ENCODE data around the gene SRGAP1.

The SRGAP1 gene

GRCh38 chr12:64056741-64057140, 212.2 kb downstream of the SRGAP1 start:
- TF ChIP-seq, protein P1, sequence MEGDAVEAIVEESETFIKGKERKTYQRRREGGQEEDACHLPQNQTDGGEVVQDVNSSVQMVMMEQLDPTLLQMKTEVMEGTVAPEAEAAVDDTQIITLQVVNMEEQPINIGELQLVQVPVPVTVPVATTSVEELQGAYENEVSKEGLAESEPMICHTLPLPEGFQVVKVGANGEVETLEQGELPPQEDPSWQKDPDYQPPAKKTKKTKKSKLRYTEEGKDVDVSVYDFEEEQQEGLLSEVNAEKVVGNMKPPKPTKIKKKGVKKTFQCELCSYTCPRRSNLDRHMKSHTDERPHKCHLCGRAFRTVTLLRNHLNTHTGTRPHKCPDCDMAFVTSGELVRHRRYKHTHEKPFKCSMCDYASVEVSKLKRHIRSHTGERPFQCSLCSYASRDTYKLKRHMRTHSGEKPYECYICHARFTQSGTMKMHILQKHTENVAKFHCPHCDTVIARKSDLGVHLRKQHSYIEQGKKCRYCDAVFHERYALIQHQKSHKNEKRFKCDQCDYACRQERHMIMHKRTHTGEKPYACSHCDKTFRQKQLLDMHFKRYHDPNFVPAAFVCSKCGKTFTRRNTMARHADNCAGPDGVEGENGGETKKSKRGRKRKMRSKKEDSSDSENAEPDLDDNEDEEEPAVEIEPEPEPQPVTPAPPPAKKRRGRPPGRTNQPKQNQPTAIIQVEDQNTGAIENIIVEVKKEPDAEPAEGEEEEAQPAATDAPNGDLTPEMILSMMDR (conservative IDR thresholded peaks at IDR 0.05) = no peak
- TF ChIP-seq ZFX (IDR thresholded peaks at IDR 0.05) = no peak
- H3K27ac ChIP-seq = no peak overlapping the region

DNA sequence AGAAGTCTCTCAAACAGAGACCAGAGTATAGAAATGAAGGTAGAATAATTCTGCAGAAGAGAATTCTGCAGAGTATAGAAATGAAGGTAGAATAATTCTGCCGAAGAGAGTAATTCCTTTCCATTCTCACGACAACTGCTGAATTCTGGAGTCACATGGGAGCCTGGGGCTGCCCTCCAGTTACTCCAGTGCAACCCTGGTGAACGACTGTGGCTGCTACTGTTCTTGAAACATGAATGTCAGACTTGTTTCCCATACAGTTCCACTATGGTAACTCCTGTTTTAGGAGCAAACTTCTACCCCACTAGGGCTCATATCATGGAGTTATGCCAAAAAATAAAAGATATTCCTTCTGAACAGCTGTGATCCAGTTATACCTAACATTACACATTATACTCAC, 213.2 kb downstream of the SRGAP1 start:
- H3K27ac ChIP-seq = no peak overlapping the region
- no peak for TF ChIP-seq ZFX (IDR thresholded peaks at IDR 0.05)
- TF ChIP-seq, protein P1 (conservative IDR thresholded peaks at IDR 0.05) = no peak

DNA sequence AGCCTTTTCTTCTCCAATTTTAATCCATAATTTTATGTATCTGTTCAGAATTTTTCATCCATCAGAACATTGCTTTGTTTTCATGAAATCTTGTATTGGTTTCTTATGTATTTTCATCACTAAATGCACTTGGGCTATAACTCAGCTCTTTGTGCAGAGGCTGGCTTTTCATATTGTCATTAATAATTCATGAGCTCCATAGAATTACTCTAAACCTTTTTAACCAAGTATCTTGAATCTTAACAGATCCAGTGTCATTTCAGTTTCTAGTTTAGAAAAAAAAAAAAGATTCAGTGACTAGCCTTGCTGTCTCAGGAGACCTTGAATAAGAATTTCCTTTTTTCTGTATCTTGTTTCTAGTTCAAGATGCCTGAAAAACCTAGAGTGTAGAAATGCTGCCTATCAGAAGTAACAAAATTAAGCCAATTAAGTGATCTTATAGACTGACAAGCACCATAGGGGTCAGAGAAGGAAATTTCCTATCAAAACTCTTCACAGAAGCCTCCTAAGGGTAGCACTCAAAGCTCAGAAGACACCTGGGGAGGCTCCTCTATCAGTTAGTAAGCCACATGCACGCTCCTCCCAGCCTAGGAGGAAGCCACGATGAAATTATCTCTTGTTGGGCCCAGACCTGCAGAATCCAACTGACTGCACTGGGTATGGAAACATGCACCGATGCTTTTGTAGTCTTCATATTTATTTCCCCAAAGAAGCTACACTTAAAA, 214.2 kb downstream of the SRGAP1 start:
- no peak for TF ChIP-seq ZFX (IDR thresholded peaks at IDR 0.05)
- TF ChIP-seq, protein P1 (conservative IDR thresholded peaks at IDR 0.05) = no peak
- no peak overlapping the region for H3K27ac ChIP-seq

GRCh38 chr12:64059685-64060084, 215.2 kb downstream of the SRGAP1 start:
- TF ChIP-seq ZFX (IDR thresholded peaks at IDR 0.05) = no peak
- TF ChIP-seq, protein P1 (conservative IDR thresholded peaks at IDR 0.05) = no peak
- no peak overlapping the region for H3K27ac ChIP-seq

GRCh38 chr12:64061868-64062375, 217.4 kb downstream of the SRGAP1 start:
- TF ChIP-seq, protein P1 (conservative IDR thresholded peaks at IDR 0.05) = no peak
- no peak for TF ChIP-seq ZFX (IDR thresholded peaks at IDR 0.05)
- H3K27ac ChIP-seq = no peak overlapping the region

DNA sequence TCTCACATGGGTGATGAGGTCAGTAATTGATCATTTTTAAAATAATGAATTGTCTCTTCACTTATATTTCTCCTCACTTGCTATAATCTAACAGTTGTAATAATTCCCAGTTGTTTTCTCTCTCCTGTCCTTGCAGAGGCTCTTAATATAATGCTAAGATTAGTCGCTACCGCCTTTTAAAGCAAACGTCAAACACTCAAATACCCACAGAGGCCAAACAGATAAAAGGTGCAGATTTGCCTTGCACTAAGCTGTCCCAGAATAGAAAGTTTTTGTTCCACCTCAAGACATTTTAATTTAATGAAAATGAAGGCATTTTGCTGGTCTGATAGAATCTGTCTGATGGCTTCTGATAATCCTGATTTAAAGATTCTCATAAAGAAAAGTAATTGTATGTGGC, 218.6 kb downstream of the SRGAP1 start:
- no peak overlapping the region for H3K27ac ChIP-seq
- TF ChIP-seq ZFX (IDR thresholded peaks at IDR 0.05) = no peak
- TF ChIP-seq, protein P1 (conservative IDR thresholded peaks at IDR 0.05) = no peak

- TF ChIP-seq ZFX (IDR thresholded peaks at IDR 0.05) = no peak
- TF ChIP-seq, protein P1 (conservative IDR thresholded peaks at IDR 0.05) = no peak
- no peak overlapping the region for H3K27ac ChIP-seq
These were observed 219.7 kb downstream of the SRGAP1 start for GRCh38 chr12:64064240-64064639.

Data from C4-2B (cell line).